Gastrocnemius medialis (tissue), 4 donors: ENCODE measurements around the gene PTPRN2.

Experiments
- POLR2A ChIP-seq, 2 donors: fragments of 450-650 bp; IDR thresholded peaks; one replicate each; pipeline ENCODE4 v1.6.1; 2017; ENCODE audit warnings: antibody characterized with exemption in 2 of 2, mild to moderate bottlenecking in 2 of 2, moderate library complexity in 2 of 2
- TF ChIP-seq, protein P1 (sequence below), 5 experiments: fragments of 450-650 bp in 3 of 5; fragments of 200-600 bp in 2 of 5; sonication (generic) in 2 of 5; IDR thresholded peaks in 4 of 5; conservative IDR thresholded peaks in 1 of 5; 1 replicate in 4 of 5; 2 replicates in 1 of 5; pipeline ENCODE4 v1.5.1; 2016 to 2019; ENCODE audit warnings: antibody characterized with exemption in 5 of 5, mild to moderate bottlenecking in 3 of 5, moderate library complexity in 3 of 5

DNA sequence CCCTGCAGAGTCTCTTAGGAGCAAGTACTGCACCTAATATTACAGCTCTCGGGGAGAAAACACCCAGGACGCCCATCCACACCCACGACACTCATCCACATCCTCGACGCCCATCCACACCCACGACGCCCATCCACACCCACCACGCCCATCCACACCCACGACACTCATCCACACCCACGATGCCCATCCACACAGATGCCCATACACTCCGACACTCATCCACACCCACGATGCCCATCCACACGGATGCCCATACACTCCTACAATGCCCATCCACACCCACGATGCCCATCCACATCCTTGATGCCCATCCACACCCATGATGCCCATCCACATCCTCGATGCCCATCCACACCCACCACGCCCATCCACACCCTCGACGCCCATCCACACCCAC, 503.1 kb downstream of the PTPRN2 start:
- no peak for TF ChIP-seq POLR2A (IDR thresholded peaks at IDR 0.05)
- TF ChIP-seq, protein P1, sequence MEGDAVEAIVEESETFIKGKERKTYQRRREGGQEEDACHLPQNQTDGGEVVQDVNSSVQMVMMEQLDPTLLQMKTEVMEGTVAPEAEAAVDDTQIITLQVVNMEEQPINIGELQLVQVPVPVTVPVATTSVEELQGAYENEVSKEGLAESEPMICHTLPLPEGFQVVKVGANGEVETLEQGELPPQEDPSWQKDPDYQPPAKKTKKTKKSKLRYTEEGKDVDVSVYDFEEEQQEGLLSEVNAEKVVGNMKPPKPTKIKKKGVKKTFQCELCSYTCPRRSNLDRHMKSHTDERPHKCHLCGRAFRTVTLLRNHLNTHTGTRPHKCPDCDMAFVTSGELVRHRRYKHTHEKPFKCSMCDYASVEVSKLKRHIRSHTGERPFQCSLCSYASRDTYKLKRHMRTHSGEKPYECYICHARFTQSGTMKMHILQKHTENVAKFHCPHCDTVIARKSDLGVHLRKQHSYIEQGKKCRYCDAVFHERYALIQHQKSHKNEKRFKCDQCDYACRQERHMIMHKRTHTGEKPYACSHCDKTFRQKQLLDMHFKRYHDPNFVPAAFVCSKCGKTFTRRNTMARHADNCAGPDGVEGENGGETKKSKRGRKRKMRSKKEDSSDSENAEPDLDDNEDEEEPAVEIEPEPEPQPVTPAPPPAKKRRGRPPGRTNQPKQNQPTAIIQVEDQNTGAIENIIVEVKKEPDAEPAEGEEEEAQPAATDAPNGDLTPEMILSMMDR (IDR thresholded peaks at IDR 0.05 in 4 of 5, conservative IDR thresholded peaks at IDR 0.05 in 1 of 5): no peak
